CD14-positive monocyte (primary cell): Measurements from ENCODE around the gene KAT6B. TPM values are rescaled to one million over a fixed set of nuclear protein-coding genes. Genes with fewer than 3 reads are reported as not detected.

Experiments used
- DNase-seq, 3 donors: peaks; one replicate each; pipeline ENCODE4 v3.0.0-alpha.2; 2011 to 2022
- H2AFZ ChIP-seq: 2 replicates; pipeline ENCODE4 v1.6.0; 2012; ENCODE audit warnings: mild to moderate bottlenecking, low read depth, low read length, inconsistent platforms; ENCODE audit not compliant: insufficient read depth, poor library complexity, severe bottlenecking
- H3K27ac ChIP-seq, 2 donors: 1 replicate in 1 of 2; 2 replicates in 1 of 2; pipeline ENCODE4 v1.5.1; 2012 to 2013; ENCODE audit warnings: low read length in 2 of 2, control low read depth in 1 of 2, inconsistent platforms in 1 of 2, low read depth in 1 of 2, mild to moderate bottlenecking in 1 of 2
- H3K27me3 ChIP-seq, 2 donors: one replicate each; pipeline versions ENCODE4 v1.6.0 to v1.6.1; 2011 to 2013; ENCODE audit warnings: low read length in 2 of 2; ENCODE audit not compliant: control insufficient read depth in 2 of 2, insufficient read depth in 2 of 2
- H3K36me3 ChIP-seq, 2 donors: replicated peaks in 1 of 2; 1 replicate in 1 of 2; 2 replicates in 1 of 2; pipeline versions ENCODE4 v1.5.1 to v1.6.1; 2012 to 2013; ENCODE audit warnings: low read length in 2 of 2, control low read depth in 1 of 2, inconsistent platforms in 1 of 2, mild to moderate bottlenecking in 1 of 2; ENCODE audit not compliant: insufficient read depth in 2 of 2, control insufficient read depth in 1 of 2
- H3K4me1 ChIP-seq, 2 donors: 1 replicate in 1 of 2; 2 replicates in 1 of 2; pipeline versions ENCODE4 v1.5.1 to v1.6.1; 2012 to 2013; ENCODE audit warnings: low read length in 2 of 2, control low read depth in 1 of 2, inconsistent platforms in 1 of 2, mild to moderate bottlenecking in 1 of 2, moderate library complexity in 1 of 2; ENCODE audit not compliant: insufficient read depth in 2 of 2, control insufficient read depth in 1 of 2
- H3K4me2 ChIP-seq: replicated peaks from 2 replicates; pipeline ENCODE3; 2012; ENCODE audit warnings: low read length, moderate library complexity, mild to moderate bottlenecking; ENCODE audit not compliant: poor library complexity, severe bottlenecking; ENCODE audit errors: extremely low read depth
- H3K4me3 ChIP-seq, 3 experiments: fragments of 200-600 bp in 1 of 3; sonication (generic) in 1 of 3; replicated peaks in 1 of 3; 1 replicate in 2 of 3; 2 replicates in 1 of 3; pipeline ENCODE4 v1.5.1; 2011 to 2013; ENCODE audit warnings: low read length in 3 of 3, mild to moderate bottlenecking in 3 of 3, control low read depth in 2 of 3, low read depth in 2 of 3, inconsistent platforms in 1 of 3, moderate library complexity in 1 of 3
- H3K79me2 ChIP-seq: 2 replicates; pipeline ENCODE4 v1.6.0; 2012; ENCODE audit warnings: mild to moderate bottlenecking, control low read depth, inconsistent platforms, low read length, moderate library complexity; ENCODE audit not compliant: insufficient read depth
- H3K9ac ChIP-seq: 2 replicates; pipeline ENCODE4 v1.6.0; 2017; ENCODE audit warnings: low read length, mild to moderate bottlenecking; ENCODE audit not compliant: insufficient read depth, poor library complexity, severe bottlenecking
- H3K9me3 ChIP-seq, 2 donors: replicated peaks in 1 of 2; 1 replicate in 1 of 2; 2 replicates in 1 of 2; pipeline versions ENCODE4 v1.5.1 to v1.6.1; 2012 to 2013; ENCODE audit warnings: low read length in 2 of 2, control low read depth in 1 of 2; ENCODE audit not compliant: control insufficient read depth in 1 of 2, insufficient read depth in 1 of 2
- H4K20me1 ChIP-seq: 2 replicates; pipeline ENCODE4 v1.6.0; 2012; ENCODE audit warnings: mild to moderate bottlenecking, low read length, control low read depth, moderate library complexity; ENCODE audit not compliant: insufficient read depth
- H3K27ac Mint-ChIP-seq, 7 donors: one replicate each; pipeline ENCODE4 v1.8.0; 2020; ENCODE audit warnings: mild to moderate bottlenecking in 7 of 7, mixed read lengths in 7 of 7, moderate library complexity in 6 of 7, inconsistent platforms in 2 of 7
- H3K27me3 Mint-ChIP-seq, 3 donors: one replicate each; pipeline ENCODE4 v1.8.0; 2021 to 2022; ENCODE audit warnings: low read depth in 3 of 3, mild to moderate bottlenecking in 3 of 3, mixed read lengths in 3 of 3, moderate library complexity in 3 of 3, inconsistent platforms in 1 of 3
- H3K36me3 Mint-ChIP-seq, 2 donors: one replicate each; pipeline ENCODE4 v1.8.0; 2020; ENCODE audit warnings: mixed read lengths in 2 of 2, inconsistent platforms in 1 of 2, mild to moderate bottlenecking in 1 of 2
- H3K4me1 Mint-ChIP-seq: one replicate; pipeline ENCODE4 v1.8.0; 2020; ENCODE audit warnings: mild to moderate bottlenecking, mixed read lengths
- H3K4me3 Mint-ChIP-seq, 2 donors: one replicate each; pipeline ENCODE4 v1.8.0; 2020; ENCODE audit warnings: mild to moderate bottlenecking in 2 of 2, mixed read lengths in 2 of 2, moderate library complexity in 1 of 2
- H3K9me3 Mint-ChIP-seq, 7 donors: one replicate each; pipeline ENCODE4 v1.8.0; 2020 to 2022; ENCODE audit warnings: mixed read lengths in 7 of 7, mild to moderate bottlenecking in 6 of 7, moderate library complexity in 6 of 7, inconsistent platforms in 2 of 7
- WGBS: methylation state at CpG from one replicate; pipeline ENCODE4 v1.1.5; 2013; ENCODE audit warnings: missing lambda C conversion rate; ENCODE audit not compliant: insufficient coverage; 5-methylcytosine and 5-hydroxymethylcytosine counted together
- intact Hi-C, 2 donors: fragments of 100-400 bp; cut with micrococcal nuclease; formaldehyde crosslinking; loops; one replicate each; pipeline versions ENCODE4 v1.15.0 to v1.15.1; 2023
- polyA plus RNA-seq, 3 donors: library from polyadenylated mRNA; depleted of rRNA in 1 of 3; unstranded in 2 of 3; stranded (reverse) in 1 of 3; fragments of 300-500 nt in 2 of 3; fragments of >200 nt in 1 of 3; fragmentation: Illumina TruSeq in 2 of 3; gene quantifications; 1 replicate in 2 of 3; 2 replicates in 1 of 3; pipeline ENCODE4 v1.2.3, GENCODE V29; 2012 to 2021
- TF ChIP-seq, protein P1 (sequence below): fragments of 200-600 bp; IDR thresholded peaks from one replicate; pipeline ENCODE4 v1.8.0; 2022; ENCODE audit warnings: antibody characterized with exemption, mild to moderate bottlenecking

KAT6B gene
- polyA plus RNA-seq, 3 donors: 3.3 to 6.4 (median 6.2) TPM

GRCh38 chr10:74813381-74814259 is 12.8 kb upstream of the KAT6B start:
- H4K20me1 ChIP-seq: no peaks in the 10 kb centered on the region
- H3K4me3 ChIP-seq: no peak overlapping the region
- H3K36me3 Mint-ChIP-seq: no peaks in the 10 kb centered on the region
- no peaks in the 10 kb centered on the region for H3K27me3 ChIP-seq
- peaks cover 0 to 2% (median 2%) of the 10 kb centered on the region in 3 donors for H3K27me3 Mint-ChIP-seq
- H3K9me3 Mint-ChIP-seq: peaks cover 12 to 33% (median 22%) of the 10 kb centered on the region in 7 donors
- no peak overlapping the region for H3K4me2 ChIP-seq
- peaks cover 11 to 19% of the 10 kb centered on the region in 2 donors for H3K9me3 ChIP-seq
- no peak overlapping the region for H3K27ac ChIP-seq
- WGBS: 89% methylated on average over 34 of the region's 53 CpGs
- TF ChIP-seq, protein P1, sequence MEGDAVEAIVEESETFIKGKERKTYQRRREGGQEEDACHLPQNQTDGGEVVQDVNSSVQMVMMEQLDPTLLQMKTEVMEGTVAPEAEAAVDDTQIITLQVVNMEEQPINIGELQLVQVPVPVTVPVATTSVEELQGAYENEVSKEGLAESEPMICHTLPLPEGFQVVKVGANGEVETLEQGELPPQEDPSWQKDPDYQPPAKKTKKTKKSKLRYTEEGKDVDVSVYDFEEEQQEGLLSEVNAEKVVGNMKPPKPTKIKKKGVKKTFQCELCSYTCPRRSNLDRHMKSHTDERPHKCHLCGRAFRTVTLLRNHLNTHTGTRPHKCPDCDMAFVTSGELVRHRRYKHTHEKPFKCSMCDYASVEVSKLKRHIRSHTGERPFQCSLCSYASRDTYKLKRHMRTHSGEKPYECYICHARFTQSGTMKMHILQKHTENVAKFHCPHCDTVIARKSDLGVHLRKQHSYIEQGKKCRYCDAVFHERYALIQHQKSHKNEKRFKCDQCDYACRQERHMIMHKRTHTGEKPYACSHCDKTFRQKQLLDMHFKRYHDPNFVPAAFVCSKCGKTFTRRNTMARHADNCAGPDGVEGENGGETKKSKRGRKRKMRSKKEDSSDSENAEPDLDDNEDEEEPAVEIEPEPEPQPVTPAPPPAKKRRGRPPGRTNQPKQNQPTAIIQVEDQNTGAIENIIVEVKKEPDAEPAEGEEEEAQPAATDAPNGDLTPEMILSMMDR: no peak
- no peak for DNase-seq
- H3K27ac Mint-ChIP-seq: no peak overlapping the region
- intact Hi-C loops: no loop called here
- H3K36me3 ChIP-seq: no peaks in the 10 kb centered on the region
- H3K4me1 Mint-ChIP-seq: no peaks in the 10 kb centered on the region
- H2AFZ ChIP-seq: no peak overlapping the region
- H3K9ac ChIP-seq: no peak overlapping the region
- no peaks in the 10 kb centered on the region for H3K4me1 ChIP-seq
- no peak overlapping the region for H3K4me3 Mint-ChIP-seq
- no peaks in the 10 kb centered on the region for H3K79me2 ChIP-seq

DNA sequence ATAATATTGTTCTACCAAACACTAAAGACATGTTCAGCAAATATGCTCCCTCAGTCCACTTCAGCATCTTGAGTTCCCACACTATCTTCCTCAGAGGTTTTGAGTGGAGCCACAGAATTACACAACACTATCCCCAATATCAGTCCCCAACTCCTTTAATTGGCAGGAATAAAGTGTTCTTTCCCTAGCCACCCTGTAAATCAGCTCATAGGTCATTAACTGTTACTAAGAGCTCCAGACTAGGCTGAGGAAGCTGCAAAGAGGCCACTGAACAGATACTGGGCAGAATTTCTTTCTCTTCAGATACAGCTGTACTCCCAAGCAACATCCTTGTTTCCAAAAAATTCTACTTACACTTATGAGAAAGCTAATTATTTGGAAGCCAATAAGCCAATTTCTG is 11.6 kb upstream of the KAT6B start:
- Mint-ChIP-seq H3K4me1 (no peaks in the 10 kb centered on the region), H3K9me3 (peaks cover 12 to 36% (median 20%) of the 10 kb centered on the region in 7 donors), H3K27ac (no peak overlapping the region), H3K27me3 (peaks cover 0 to 2% (median 2%) of the 10 kb centered on the region in 3 donors), H3K4me3 (no peak overlapping the region), H3K36me3 (no peaks in the 10 kb centered on the region)
- Histone ChIP-seq H3K36me3 (no peaks in the 10 kb centered on the region), H3K9ac (no peak overlapping the region), H4K20me1 (no peaks in the 10 kb centered on the region), H3K4me3 (no peak overlapping the region), H2AFZ (no peak overlapping the region), H3K27ac (no peak overlapping the region), H3K4me2 (no peak overlapping the region), H3K79me2 (no peaks in the 10 kb centered on the region), H3K4me1 (no peaks in the 10 kb centered on the region), H3K27me3 (no peaks in the 10 kb centered on the region), H3K9me3 (peaks cover 11 to 19% of the 10 kb centered on the region in 2 donors)
- TF ChIP-seq, protein P1: no peak
- DNase-seq: no peak
- intact Hi-C loops: no loop called here
